Measurements from ENCODE around the gene KRT82. TPM values are rescaled to one million over a fixed set of nuclear protein-coding genes. Genes with fewer than 3 reads are reported as not detected.

KRT82 gene
- total RNA-seq, 1 donor from 2014 or later: not detected

GRCh38 chr12:52410589-52411248 lies 4.6 kb upstream of the KRT82 start:
- DNase-seq: peak; percentile 38

DNA sequence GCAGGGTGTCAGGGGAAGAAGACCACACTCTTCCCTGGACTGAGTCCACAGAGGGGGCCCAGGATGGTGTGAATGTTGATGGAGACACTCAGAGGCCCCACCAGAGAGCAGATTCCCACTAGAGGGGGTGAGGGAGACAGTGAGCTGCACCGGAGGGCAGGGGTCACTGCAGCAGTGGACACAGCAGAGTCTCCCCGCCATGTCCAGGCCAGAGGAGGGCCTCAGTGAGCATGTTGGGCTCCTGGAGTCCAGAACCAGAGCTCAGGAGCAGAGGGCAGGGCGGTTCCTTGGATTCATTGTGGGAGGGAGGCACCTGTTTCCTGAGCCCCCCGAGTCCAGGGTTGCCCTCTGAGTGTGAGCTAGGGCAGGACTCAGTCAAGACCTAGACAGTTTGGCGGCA lies 1.8 kb upstream of the KRT82 start:
- no peak for DNase-seq

DNA sequence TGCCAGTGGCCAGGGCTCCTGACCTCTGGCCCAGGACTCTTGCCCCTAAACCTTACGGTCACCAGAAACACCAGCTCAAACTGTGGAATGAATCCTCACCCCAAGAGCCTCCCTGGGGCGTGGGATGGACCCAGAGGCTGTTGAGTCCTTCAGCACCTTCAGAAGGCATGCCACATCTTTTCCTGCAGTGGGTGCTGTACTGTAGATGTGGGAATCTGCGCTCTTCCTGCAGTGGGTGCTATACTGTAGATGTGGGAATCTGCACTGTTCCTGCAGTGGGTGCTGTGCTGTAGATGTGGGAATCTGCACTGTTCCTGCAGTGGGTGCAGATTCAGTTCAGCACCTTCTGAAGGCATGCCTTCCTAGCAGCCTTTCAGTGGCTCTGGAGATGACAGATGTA lies 1.2 kb downstream of the KRT82 start:
- DNase-seq: no peak

- no peak for DNase-seq
These were observed 2.6 kb downstream of the KRT82 start for GRCh38 chr12:52403561-52403960.

GRCh38 chr12:52402873-52403540 lies 3.1 kb downstream of the KRT82 start:
- no peak for DNase-seq

- DNase-seq: no peak
These were observed 3.8 kb downstream of the KRT82 start for GRCh38 chr12:52402377-52402776.

DNA sequence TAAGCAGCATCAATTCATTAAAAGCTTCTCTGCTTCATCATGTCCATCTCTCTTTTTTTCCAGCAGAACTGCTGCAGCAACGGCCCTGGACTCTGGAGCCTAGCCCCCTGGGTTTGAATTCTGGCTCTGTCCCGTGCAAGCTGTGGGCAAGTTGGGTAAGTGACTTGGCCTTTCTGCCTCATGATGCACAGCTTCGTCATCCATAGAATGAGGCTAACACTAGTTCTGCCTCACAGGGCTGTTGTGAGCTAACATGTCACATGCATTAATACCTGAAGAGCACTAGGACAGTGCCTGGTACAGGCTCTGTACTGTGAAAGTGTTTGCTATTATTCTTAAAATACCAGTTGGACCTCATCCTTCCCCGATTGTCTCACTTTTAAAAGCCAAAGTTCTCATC lies 4.2 kb downstream of the KRT82 start:
- no peak for DNase-seq

- DNase-seq: no peak
These were observed 4.6 kb downstream of the KRT82 start for GRCh38 chr12:52401526-52401925.

DNA sequence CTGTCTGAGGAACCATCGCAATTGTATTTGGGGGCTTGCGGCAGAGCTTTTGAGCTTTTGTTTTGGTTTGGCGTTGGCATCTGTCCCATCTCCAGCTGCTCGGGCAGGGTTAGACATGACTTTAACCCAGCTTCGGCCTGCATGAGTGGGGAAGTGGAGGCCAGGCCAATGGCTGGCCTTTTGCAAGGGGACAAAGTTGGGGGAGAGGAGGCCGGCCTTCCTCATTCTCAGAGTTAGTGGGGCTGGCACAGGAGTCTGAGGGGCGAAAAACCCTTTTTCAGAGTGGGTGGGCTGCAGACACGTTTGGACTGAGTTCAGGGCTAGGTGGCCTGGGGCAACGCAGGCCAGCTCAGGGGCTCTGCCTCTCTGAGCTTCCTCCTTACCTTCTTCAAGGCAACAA lies 5.2 kb downstream of the KRT82 start:
- DNase-seq: no peak

GRCh38 chr12:52399756-52400155 lies 6.4 kb downstream of the KRT82 start:
- DNase-seq: no peak

DNA sequence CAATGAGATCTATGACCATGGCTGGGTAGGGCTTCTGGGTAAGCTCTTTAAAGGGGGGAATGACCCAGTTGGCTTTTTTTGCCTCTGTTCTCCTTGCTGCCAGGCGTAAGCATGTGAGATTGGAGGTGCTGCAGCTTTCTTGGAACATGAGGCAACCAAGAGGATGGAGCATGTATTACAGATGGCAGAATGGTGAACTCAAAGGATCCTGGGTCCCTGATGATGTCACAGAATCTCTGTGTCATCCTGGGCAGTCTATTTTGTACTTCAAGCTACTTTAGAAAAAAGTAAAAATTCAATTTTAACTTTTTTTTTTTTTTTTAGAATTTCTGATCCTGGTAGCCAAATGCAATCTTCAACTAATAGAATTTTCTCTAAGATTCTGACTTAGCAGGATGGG lies 8.0 kb downstream of the KRT82 start:
- no peak for DNase-seq

DNA sequence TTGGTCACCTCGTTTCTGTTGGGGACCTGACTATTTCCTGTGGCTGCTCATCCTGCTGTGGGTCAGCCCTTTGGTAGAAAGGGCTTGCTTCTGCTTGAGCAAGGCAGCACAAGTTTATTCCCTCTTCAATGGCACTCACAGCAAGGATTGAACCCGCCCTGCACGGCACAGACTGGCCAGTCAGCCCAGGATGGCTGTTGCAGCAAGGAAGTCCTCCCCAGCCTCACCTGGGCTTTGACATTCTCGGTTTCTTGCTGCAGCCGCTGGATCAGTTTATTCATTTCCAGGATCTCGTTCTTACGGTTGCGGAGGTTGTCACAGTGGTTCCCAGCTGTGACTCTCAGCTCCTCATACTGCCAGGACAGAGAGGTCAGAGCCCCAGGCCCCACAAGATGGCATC lies 9.5 kb downstream of the KRT82 start:
- no peak for DNase-seq

- DNase-seq: no peak
These were observed 10.2 kb downstream of the KRT82 start for GRCh38 chr12:52395761-52396434.

DNA sequence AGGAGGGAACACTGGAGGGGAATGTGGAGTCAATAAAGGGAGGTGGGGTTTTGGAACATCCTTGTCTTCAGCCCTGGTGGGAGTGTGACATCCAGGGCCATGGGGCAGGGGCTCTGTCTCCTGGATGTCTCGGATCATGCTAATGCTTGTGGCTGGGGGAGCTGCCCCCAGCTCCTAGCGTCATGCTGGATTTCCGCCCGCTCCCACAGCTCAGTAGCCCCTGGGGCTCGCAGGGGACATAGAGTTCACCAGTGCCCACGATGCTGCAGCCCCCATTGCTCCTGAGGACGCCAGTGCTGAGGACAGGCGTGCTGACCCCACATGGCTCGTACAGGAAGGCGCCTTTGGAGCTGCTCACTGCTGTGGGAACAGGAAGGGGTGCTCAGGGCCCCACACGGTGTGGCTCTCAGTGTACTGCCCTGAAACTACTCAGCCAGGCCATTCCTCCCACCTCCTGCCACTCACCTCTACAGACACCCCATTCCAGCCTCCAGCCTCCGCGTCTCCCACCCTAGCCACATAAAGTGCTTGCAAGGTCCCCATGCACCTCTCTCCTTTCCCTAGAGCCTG lies 11.2 kb downstream of the KRT82 start:
- DNase-seq: no peak

- no peak for DNase-seq
These were observed 13.6 kb downstream of the KRT82 start for GRCh38 chr12:52392465-52393007.

GRCh38 chr12:52391618-52392002 lies 14.5 kb downstream of the KRT82 start:
- peak; percentile 84 for DNase-seq

DNA sequence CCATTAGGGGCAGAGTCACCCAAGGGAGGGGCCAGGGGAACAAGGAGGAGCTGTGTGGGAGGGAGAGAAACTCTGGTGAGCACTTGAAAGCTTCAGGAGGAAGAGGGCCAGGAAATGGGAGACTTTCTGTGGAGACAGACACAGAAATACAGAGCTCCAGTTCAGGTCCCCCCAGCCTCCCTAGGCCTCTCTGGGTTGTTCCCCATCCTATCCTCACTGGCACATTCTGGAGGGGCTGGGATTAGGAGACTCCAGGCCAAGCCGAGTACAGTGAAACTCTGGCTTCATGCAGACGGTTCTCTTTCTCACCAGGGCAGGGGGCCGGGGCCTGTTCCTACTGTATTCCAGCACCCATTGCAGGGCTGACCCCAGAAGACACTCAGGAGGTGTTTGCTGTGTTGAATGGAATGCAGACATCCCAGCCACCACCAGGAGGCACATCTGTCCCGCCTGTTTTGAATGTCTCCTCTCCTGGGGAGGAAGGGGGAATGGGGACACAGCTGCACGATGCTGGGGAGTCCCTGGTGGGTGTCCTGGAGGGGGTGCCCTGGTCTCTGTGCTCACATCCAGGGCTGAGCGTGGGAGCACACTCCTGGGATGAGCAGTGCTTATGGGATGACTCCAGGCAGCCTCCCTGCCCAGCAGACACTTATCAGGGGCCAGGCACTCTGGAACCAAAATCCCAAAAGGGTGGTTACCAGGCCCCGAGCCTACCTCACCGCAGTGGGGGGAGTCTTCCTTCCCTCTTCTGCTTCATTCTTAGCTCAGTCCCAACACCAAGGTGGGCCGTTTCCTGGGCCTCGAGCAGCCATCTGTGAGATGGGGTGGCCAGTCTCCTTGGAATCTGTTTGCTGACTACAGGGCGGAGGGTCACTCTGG lies 15.2 kb downstream of the KRT82 start:
- DNase-seq: peak; percentile 37

GRCh38 chr12:52389313-52390207 lies 16.6 kb downstream of the KRT82 start:
- DNase-seq: peak; percentile 47

GRCh38 chr12:52387859-52388258 lies 18.3 kb downstream of the KRT82 start:
- no peak for DNase-seq

GRCh38 chr12:52385226-52385702 lies 20.9 kb downstream of the KRT82 start, which contains the start of gene KRT84:
KRT84 (minus strand) TSS chr12:52385652; CDS start chr12:52385585, 67 bp downstream.
- DNase-seq: no peak

- peak; percentile 40 for DNase-seq
These were observed 22.8 kb downstream of the KRT82 start for GRCh38 chr12:52383331-52383730.

All from tongue (tissue), 2 donors.